Measurements from ENCODE around the gene FLNB.

FLNB gene

DNA sequence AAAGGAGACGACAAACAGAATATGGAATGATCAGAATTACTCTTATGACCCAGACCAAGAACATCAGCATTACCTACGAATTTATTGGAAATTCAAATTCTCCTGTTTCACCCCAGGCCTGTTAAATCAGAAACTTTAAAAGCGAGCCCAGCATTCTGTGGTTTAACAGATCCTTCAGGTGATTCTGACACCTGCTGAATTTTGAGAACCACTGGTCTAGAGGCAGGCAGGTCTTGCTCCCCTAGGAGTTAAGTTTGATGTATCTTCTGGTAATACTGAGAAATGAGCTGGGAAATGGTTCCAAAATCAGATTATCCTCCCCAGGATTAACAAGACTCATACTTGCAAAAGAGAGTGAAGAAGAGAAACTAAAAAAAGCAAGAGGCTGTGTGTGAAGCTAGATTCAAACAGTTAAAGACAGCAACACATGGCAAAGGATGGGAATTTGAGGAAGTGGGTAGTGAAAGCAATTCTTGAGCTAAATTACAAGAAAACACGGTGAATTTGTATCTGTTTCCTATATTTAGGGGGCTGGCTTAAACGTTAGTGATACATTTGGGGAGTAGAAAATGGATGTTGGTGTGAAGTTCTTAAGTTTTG lies 66.0 kb downstream of the FLNB start:
- H3K27me3 ChIP-seq (ENCODE audit: insufficient read depth, low read length) = no peaks in the 10 kb centered on the region
- peak overlapping the region; percentile 12; the same call in 1 of the 2 replicates for H3K4me2 ChIP-seq (ENCODE audit: low read length)
- no peaks in the 10 kb centered on the region for H3K9me2 ChIP-seq (ENCODE audit: low read depth, low read length)
- H3K79me2 ChIP-seq (ENCODE audit: insufficient read depth, low read length) = no peaks in the 10 kb centered on the region
- H3K27ac ChIP-seq (ENCODE audit: low read depth, low read length, poor library complexity, severe bottlenecking) = no peak overlapping the region
- TF ChIP-seq CTCF (IDR thresholded peaks at IDR 0.05; ENCODE audit: low read length) = no peak
- no peak for TF ChIP-seq EZH2 (IDR thresholded peaks at IDR 0.05; ENCODE audit: borderline replicate concordance, low read length)
- H3K9me3 ChIP-seq (ENCODE audit: low read length) = no peaks in the 10 kb centered on the region
- H3F3A ChIP-seq (ENCODE audit: insufficient read depth, low read length) = no peaks in the 10 kb centered on the region
- 0 out of 2 replicates have a peak, but pooled peaks cover 3% of the 10 kb centered on the region for H4K20me1 ChIP-seq (ENCODE audit: insufficient read depth, low read length)
- no peak overlapping the region for H2AFZ ChIP-seq (ENCODE audit: low read length)
- no peak overlapping the region for H3K9ac ChIP-seq (ENCODE audit: low read length)
- H3K4me3 ChIP-seq (ENCODE audit: low read depth, low read length, poor library complexity, severe bottlenecking) = no peak overlapping the region
- H3K36me3 ChIP-seq (ENCODE audit: insufficient read depth, low read length) = no peaks in the 10 kb centered on the region; the same call in 1 of the 2 replicates
- H3K4me1 ChIP-seq (ENCODE audit: insufficient read depth, low read length, severe bottlenecking) = peaks cover 13% of the 10 kb centered on the region

GRCh38 chr3:58074997-58075396 lies 66.8 kb downstream of the FLNB start:
- Histone ChIP-seq H3K27ac (ENCODE audit: low read depth, low read length, poor library complexity, severe bottlenecking) (no peak overlapping the region), H3K27me3 (ENCODE audit: insufficient read depth, low read length) (no peaks in the 10 kb centered on the region), H2AFZ (ENCODE audit: low read length) (no peak overlapping the region), H3K4me3 (ENCODE audit: low read depth, low read length, poor library complexity, severe bottlenecking) (no peak overlapping the region), H3K4me2 (ENCODE audit: low read length) (no peak overlapping the region), H3K36me3 (ENCODE audit: insufficient read depth, low read length) (no peaks in the 10 kb centered on the region; the same call in 1 of the 2 replicates), H3K4me1 (ENCODE audit: insufficient read depth, low read length, severe bottlenecking) (peaks cover 13% of the 10 kb centered on the region), H3F3A (ENCODE audit: insufficient read depth, low read length) (no peaks in the 10 kb centered on the region), H3K9ac (ENCODE audit: low read length) (no peak overlapping the region), H4K20me1 (ENCODE audit: insufficient read depth, low read length) (0 out of 2 replicates have a peak, but pooled peaks cover 3% of the 10 kb centered on the region), H3K9me3 (ENCODE audit: low read length) (no peaks in the 10 kb centered on the region), H3K9me2 (ENCODE audit: low read depth, low read length) (no peaks in the 10 kb centered on the region), H3K79me2 (ENCODE audit: insufficient read depth, low read length) (no peaks in the 10 kb centered on the region)
- TF ChIP-seq EZH2 (IDR thresholded peaks at IDR 0.05; ENCODE audit: borderline replicate concordance, low read length) (no peak), CTCF (IDR thresholded peaks at IDR 0.05; ENCODE audit: low read length) (no peak)

DNA sequence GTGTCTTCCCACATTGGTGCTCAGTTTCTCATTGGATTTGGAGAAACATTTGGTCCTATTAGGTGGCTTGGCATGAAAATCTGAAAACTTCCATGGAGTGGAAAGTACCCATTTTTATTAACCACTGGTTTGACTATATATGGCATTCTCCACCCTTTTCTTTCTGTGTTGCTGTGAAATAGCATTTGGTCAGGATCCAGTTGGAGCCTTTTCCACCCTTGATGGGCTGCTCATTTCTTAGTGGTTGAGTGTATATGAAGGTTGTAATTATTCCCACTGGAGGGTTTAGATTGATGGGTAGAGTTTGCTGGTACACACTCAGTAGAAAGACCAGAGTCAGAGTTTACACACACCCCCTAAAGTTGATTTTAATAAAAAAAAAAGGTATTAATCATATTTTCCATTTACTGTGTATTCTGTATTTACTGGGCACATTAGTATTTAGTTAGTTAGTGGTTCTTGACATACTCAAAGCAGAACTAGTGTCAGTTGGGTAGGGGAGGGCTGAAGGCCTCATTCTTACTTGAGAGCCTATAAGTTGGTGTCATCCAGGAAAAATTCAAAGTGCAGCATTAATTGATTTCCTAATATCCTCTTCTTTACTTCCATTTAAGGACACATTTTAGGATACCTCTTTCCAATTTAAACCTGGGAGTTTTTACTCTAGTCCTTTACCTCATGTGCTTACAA lies 69.5 kb downstream of the FLNB start:
- H3K4me2 ChIP-seq (ENCODE audit: low read length) = no peak overlapping the region
- H3F3A ChIP-seq (ENCODE audit: insufficient read depth, low read length) = no peaks in the 10 kb centered on the region
- TF ChIP-seq CTCF (IDR thresholded peaks at IDR 0.05; ENCODE audit: low read length) (no peak), EZH2 (IDR thresholded peaks at IDR 0.05; ENCODE audit: borderline replicate concordance, low read length) (no peak)
- H3K4me3 ChIP-seq (ENCODE audit: low read depth, low read length, poor library complexity, severe bottlenecking) = no peak overlapping the region
- H3K9me3 ChIP-seq (ENCODE audit: low read length) = no peaks in the 10 kb centered on the region
- no peaks in the 10 kb centered on the region for H3K79me2 ChIP-seq (ENCODE audit: insufficient read depth, low read length)
- no peak overlapping the region for H2AFZ ChIP-seq (ENCODE audit: low read length)
- H3K9ac ChIP-seq (ENCODE audit: low read length) = no peak overlapping the region
- no peaks in the 10 kb centered on the region for H4K20me1 ChIP-seq (ENCODE audit: insufficient read depth, low read length)
- H3K9me2 ChIP-seq (ENCODE audit: low read depth, low read length) = no peaks in the 10 kb centered on the region
- no peaks in the 10 kb centered on the region; the same call in 1 of the 2 replicates for H3K36me3 ChIP-seq (ENCODE audit: insufficient read depth, low read length)
- H3K27me3 ChIP-seq (ENCODE audit: insufficient read depth, low read length) = no peaks in the 10 kb centered on the region
- no peak overlapping the region for H3K27ac ChIP-seq (ENCODE audit: low read depth, low read length, poor library complexity, severe bottlenecking)
- H3K4me1 ChIP-seq (ENCODE audit: insufficient read depth, low read length, severe bottlenecking) = peaks cover 13% of the 10 kb centered on the region
